Small intestine (tissue), 7 donors: Measurements from ENCODE around the gene EPHA3. TPM values are rescaled to one million over a fixed set of nuclear protein-coding genes. Genes with fewer than 3 reads are reported as not detected.

Experiments used
- DNase-seq, 2 donors: peaks; one replicate each; pipeline versions ENCODE4 v3.0.0 to v3.0.0-alpha.2; 2013
- FAIRE-seq: peaks from 2 replicates; lab custom pipeline; 2012; peaks lifted over from hg19 to GRCh38; lab: Jason Lieb, UNC
- H3K27ac ChIP-seq, 3 donors: one replicate each; pipeline ENCODE4 v1.5.1; 2013; ENCODE audit warnings: low read length in 2 of 3, mild to moderate bottlenecking in 2 of 3, control low read depth in 1 of 3, inconsistent platforms in 1 of 3, low read depth in 1 of 3, moderate library complexity in 1 of 3
- H3K27me3 ChIP-seq, 3 donors: one replicate each; pipeline ENCODE4 v1.6.1; 2013; ENCODE audit warnings: low read length in 3 of 3, inconsistent platforms in 1 of 3; ENCODE audit not compliant: control insufficient read depth in 3 of 3, insufficient read depth in 3 of 3
- H3K36me3 ChIP-seq, 3 donors: one replicate each; pipeline ENCODE4 v1.6.1; 2013; ENCODE audit warnings: low read length in 3 of 3, inconsistent platforms in 1 of 3, low read depth in 1 of 3, mild to moderate bottlenecking in 1 of 3, moderate library complexity in 1 of 3; ENCODE audit not compliant: control insufficient read depth in 3 of 3, insufficient read depth in 2 of 3
- H3K4me1 ChIP-seq, 3 donors: one replicate each; pipeline ENCODE4 v1.6.1; 2013; ENCODE audit warnings: low read length in 2 of 3, inconsistent platforms in 1 of 3, low read depth in 1 of 3, mild to moderate bottlenecking in 1 of 3, moderate library complexity in 1 of 3; ENCODE audit not compliant: control insufficient read depth in 3 of 3, insufficient read depth in 2 of 3
- H3K4me3 ChIP-seq, 3 donors: one replicate each; pipeline ENCODE4 v1.5.1; 2013; ENCODE audit warnings: low read length in 3 of 3, control low read depth in 1 of 3, inconsistent platforms in 1 of 3, low read depth in 1 of 3, mild to moderate bottlenecking in 1 of 3, moderate library complexity in 1 of 3
- H3K9me3 ChIP-seq, 2 donors: one replicate each; pipeline ENCODE4 v1.6.1; 2013; ENCODE audit warnings: low read depth in 1 of 2, low read length in 1 of 2; ENCODE audit not compliant: control insufficient read depth in 2 of 2, insufficient read depth in 1 of 2
- WGBS, 3 donors: extraction: QIAGEN DNeasy Blood & Tissue Kit; methylation state at CpG; one replicate each; pipeline ENCODE4 v1.1.7; 2013; 5-methylcytosine and 5-hydroxymethylcytosine counted together
- polyA plus RNA-seq, 4 donors: library from polyadenylated mRNA; stranded (reverse) in 3 of 4; unstranded in 1 of 4; fragments of 200-250 nt in 3 of 4; fragments of 120-200 nt in 1 of 4; gene quantifications; one replicate each; pipeline versions ENCODE4 v1.2.1 to v1.2.3, GENCODE V29; 2013
- donor health status: healthy with polysubstance abuse.
- donor health status: control.
- donor health status: control.
- donor health status: Bipolar disorder and iron deficiency.
- donor health status: healthy.

The EPHA3 gene
- polyA plus RNA-seq, 4 donors: under 0.01 to 3.0 (median 0.88) TPM; not detected in 1

DNA sequence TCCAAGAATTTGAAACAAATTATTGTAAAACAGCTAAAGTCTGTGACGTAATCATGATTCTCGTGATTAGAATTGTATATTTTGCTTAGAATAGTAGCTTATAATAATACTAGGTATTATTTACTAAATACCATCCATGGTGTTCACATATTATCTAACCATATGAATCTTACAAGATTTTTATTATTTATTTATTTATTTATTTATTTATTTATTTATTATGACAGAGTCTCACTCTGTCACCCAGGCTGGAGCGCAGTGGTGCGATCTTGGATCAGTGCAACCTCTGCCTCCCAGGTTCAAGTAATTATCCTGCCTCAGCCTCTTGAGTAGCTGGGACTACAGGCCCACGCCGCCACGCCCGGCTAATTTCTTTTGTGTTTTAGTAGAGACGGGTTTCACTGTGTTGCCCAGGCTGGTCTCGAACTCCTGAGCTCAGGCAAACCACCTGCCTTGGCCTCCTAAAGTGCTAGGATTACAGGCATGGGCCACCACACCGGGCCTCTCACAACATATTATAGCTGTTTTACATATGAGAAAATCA is 173.5 kb downstream of the EPHA3 start:
- H3K9me3 ChIP-seq: no peaks in the 10 kb centered on the region
- DNase-seq: no peak
- H3K27me3 ChIP-seq: no peaks in the 10 kb centered on the region
- H3K4me1 ChIP-seq: no peaks in the 10 kb centered on the region
- WGBS, 3 donors: 92 to 93% (median 92%) methylated on average over 11 of the region's 11 CpGs
- H3K27ac ChIP-seq: no peak overlapping the region
- H3K4me3 ChIP-seq: no peak overlapping the region
- H3K36me3 ChIP-seq: no peaks in the 10 kb centered on the region
- no peak for FAIRE-seq

DNA sequence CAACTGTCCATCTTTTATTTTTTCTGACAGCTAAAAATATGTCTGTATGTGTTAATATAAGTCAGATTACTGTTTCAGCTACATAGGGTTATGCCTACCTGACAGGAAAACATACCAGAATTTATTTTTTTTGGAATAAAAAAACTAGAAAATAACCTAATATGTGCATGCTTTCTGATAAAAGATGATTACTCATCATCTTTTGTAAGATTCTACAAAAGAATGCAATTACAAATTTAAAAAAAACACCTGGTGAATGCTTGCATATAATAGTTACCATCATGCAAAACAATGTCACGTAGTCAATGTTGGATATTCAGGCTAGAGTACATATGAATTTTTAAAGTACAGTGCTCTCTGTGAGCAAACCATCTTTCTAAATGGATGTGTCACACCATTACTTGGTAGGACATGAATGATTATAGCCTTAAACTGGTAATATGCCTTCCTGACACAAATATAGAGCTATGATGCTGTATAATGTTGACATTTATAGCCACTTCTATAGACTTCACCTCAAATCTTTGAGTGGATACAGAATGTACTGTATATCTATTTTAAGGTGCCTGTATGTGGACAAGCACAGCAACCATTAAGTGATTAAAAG is 180.6 kb downstream of the EPHA3 start:
- H3K4me3 ChIP-seq: no peak overlapping the region
- 52 to 75% (median 72%) methylated on average over 1 of the region's 1 CpG for WGBS, 3 donors
- H3K9me3 ChIP-seq: no peaks in the 10 kb centered on the region
- no peaks in the 10 kb centered on the region for H3K36me3 ChIP-seq
- H3K27ac ChIP-seq: no peak overlapping the region
- DNase-seq (no peak), FAIRE-seq (no peak)
- H3K27me3 ChIP-seq: no peaks in the 10 kb centered on the region
- no peaks in the 10 kb centered on the region for H3K4me1 ChIP-seq

DNA sequence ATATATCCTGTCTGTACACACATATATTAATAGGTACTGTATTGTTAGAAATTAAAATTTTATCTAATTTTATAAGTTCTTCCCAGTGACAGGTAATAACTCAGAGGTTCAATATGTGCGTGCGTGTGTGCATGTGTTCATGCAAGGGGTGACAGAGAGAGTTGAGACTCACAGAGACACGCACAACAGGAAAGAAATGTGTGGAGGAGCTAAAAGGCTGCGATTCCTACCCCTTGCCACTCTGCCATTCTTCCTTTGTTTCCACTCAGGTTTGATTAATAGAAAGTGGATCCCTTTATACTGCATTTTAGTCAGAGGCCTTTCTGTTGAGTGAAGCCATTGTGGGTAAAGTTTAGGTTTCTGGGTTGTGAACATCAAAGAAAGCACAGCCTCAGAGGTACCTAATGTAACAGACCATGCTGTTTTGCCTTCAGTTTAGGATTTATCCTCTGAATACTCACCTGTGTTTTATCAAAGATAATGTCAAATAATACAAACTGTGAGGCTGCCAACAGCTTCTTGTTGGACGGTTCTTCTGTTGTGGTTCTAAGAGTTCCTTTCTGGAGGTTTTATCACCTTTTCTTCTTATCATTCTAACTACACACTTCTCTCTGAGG is 182.3 kb downstream of the EPHA3 start:
- H3K27me3 ChIP-seq: no peaks in the 10 kb centered on the region
- no peak overlapping the region for H3K4me3 ChIP-seq
- H3K4me1 ChIP-seq: no peaks in the 10 kb centered on the region
- H3K27ac ChIP-seq: no peak overlapping the region
- no peaks in the 10 kb centered on the region for H3K36me3 ChIP-seq
- no peak for DNase-seq
- WGBS, 3 donors: 77 to 83% (median 77%) methylated on average over 5 of the region's 5 CpGs
- no peaks in the 10 kb centered on the region for H3K9me3 ChIP-seq
- FAIRE-seq: no peak

DNA sequence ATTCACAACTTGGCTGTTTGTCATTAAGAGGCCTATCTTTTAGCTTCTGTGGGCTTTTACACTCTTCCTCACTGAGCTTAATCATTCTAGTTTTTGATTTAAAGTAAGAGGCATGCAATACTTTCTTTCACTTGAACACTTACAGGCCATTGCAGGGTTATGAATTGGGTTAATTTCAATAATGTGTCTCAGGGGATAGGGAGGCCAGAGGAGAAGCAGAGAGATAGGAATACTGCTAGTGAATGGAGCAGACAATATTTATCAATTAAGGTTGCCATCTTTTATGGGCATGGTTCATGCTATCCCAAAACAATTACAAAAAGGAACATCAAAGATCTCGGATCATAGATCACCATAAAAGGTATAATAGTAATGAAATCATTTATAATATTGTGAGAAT is 189.8 kb downstream of the EPHA3 start:
- Histone ChIP-seq H3K36me3 (no peaks in the 10 kb centered on the region), H3K9me3 (no peaks in the 10 kb centered on the region), H3K27me3 (no peaks in the 10 kb centered on the region), H3K4me3 (no peak overlapping the region), H3K4me1 (no peaks in the 10 kb centered on the region), H3K27ac (no peak overlapping the region)
- 76 to 80% (median 77%) methylated on average over 1 of the region's 1 CpG for WGBS, 3 donors
- DNase-seq: no peak
- no peak for FAIRE-seq

DNA sequence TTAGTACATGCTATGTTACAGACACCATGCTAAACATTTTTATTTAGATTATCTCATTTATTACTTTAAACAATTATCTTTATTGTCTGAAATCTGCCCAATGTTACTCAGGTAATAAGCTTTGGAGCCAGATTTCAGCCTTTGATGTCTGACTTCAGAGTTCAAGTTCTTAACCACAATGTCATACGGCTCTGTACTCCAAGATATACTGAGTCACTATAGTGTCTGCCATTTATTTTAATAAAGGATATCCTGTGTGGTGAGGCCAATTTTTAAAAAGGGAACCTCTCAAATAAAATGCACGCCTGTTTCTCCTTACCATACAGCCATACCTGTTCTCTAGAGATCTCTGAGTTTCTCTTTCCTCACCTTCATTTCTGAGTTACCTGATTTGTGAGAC is 193.1 kb downstream of the EPHA3 start:
- Histone ChIP-seq H3K4me1 (no peaks in the 10 kb centered on the region), H3K27ac (no peak overlapping the region), H3K27me3 (no peaks in the 10 kb centered on the region), H3K36me3 (no peaks in the 10 kb centered on the region), H3K9me3 (no peaks in the 10 kb centered on the region), H3K4me3 (no peak overlapping the region)
- 47 to 49% (median 49%) methylated on average over 2 of the region's 2 CpGs for WGBS, 3 donors
- FAIRE-seq (no peak), DNase-seq (no peak)

DNA sequence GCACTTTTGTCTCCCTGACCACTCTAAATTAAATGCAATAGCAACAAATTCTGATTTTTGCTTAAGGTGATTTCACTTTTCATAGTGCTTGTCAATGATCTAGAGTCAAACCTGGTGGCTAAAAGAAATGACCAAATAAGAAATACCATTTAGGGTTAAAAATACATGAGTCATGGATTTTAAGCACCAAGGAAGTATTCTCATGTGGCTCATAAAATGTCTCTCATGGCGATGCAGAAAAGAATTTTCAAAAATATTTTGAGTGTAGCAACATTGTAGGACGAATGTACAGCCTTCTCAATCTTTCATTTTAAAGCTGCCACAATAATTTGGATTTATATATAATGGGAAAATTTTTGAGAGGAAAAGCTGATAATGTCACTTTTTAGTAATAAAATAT is 193.6 kb downstream of the EPHA3 start:
- no peaks in the 10 kb centered on the region for H3K36me3 ChIP-seq
- no peak overlapping the region for H3K27ac ChIP-seq
- H3K9me3 ChIP-seq: no peaks in the 10 kb centered on the region
- no peaks in the 10 kb centered on the region for H3K27me3 ChIP-seq
- H3K4me1 ChIP-seq: no peaks in the 10 kb centered on the region
- no peak overlapping the region for H3K4me3 ChIP-seq
- FAIRE-seq (no peak), DNase-seq (no peak)
- 51 to 67% (median 53%) methylated on average over 2 of the region's 2 CpGs for WGBS, 3 donors

DNA sequence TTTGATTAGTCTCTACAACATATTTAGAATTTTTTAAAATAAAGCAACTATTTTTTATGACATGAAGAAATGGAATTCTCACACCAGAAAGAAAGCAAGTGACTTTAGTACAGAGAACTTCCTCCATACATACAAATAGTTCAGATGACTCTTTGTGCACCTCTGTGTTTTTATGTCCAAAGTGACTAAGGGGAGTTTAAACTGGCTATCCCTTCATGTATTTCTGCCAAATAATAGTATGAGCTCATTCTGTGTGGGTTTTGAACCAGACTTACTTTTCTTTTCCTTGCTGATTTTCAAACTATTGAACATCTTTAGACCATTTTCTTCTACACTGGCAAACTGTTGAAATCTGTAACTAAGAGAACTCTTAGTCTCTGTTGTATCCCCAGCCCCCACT is 196.3 kb downstream of the EPHA3 start:
- Histone ChIP-seq H3K27me3 (no peaks in the 10 kb centered on the region), H3K4me3 (no peak overlapping the region), H3K36me3 (no peaks in the 10 kb centered on the region), H3K27ac (no peak overlapping the region), H3K9me3 (no peaks in the 10 kb centered on the region), H3K4me1 (no peaks in the 10 kb centered on the region)
- DNase-seq: no peak
- FAIRE-seq: no peak

DNA sequence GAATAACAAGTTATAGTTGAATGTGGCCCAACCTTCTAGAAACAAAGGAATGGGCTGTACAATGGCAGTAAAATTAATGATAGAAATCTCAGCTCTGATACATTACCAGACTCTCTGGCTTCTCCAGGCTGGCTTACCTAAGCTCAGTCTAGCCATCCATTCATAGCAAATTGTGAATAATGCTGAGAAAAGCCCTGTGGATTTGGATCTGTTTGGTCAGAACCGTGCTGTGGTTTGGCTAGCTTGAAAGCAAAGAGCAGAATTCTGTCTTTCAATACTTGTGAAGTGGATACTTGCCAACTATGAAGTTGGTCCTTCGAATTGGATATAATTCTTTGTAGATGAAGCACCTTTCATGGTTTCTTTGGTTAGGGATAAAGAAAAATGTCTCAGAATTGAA is 199.1 kb downstream of the EPHA3 start:
- Histone ChIP-seq H3K36me3 (no peaks in the 10 kb centered on the region), H3K4me1 (no peaks in the 10 kb centered on the region), H3K9me3 (no peaks in the 10 kb centered on the region), H3K4me3 (no peak overlapping the region), H3K27ac (no peak overlapping the region), H3K27me3 (no peaks in the 10 kb centered on the region)
- WGBS, 3 donors: 51 to 65% (median 56%) methylated on average over 2 of the region's 2 CpGs
- no peak for FAIRE-seq
- no peak for DNase-seq
